ENCODE results near the gene AMER3.

Gene AMER3

GRCh38 chr2:130755256-130756052, at the start of gene AMER3:
Gene AMER3, plus strand, starts transcription at chr2:130755540. Its CDS starts 6,533 bp downstream, at chr2:130762073.
- TF ChIP-seq CREB1 (IDR thresholded peaks at IDR 0.05; ENCODE audit: low read depth) (no peak), CEBPB (IDR thresholded peaks at IDR 0.05) (no peak), ZBTB7A (IDR thresholded peaks at IDR 0.05; ENCODE audit: low read depth) (no peak), USF1 (IDR thresholded peaks at IDR 0.05) (no peak), EP300 (IDR thresholded peaks at IDR 0.05; ENCODE audit: borderline replicate concordance) (no peak), RAD21 (IDR thresholded peaks at IDR 0.05; ENCODE audit: low read depth) (no peak), TCF12 (IDR thresholded peaks at IDR 0.05; ENCODE audit: low read depth) (no peak), TEAD4 (IDR thresholded peaks at IDR 0.05) (no peak)

- TF ChIP-seq REST (IDR thresholded peaks at IDR 0.05; ENCODE audit: low read depth) (no peak), NFIC (IDR thresholded peaks at IDR 0.05) (no peak), EGR1 (IDR thresholded peaks at IDR 0.05) (peak; percentile 71)
These were observed 35.3 kb upstream of the AMER3 start for GRCh38 chr2:130720036-130720435.

- TF ChIP-seq NFIC (IDR thresholded peaks at IDR 0.05) (no peak), TAF1 (IDR thresholded peaks at IDR 0.05; ENCODE audit: low read depth) (no peak), ZBTB7A (IDR thresholded peaks at IDR 0.05; ENCODE audit: low read depth) (no peak), MAX (IDR thresholded peaks at IDR 0.05) (no peak), TCF12 (IDR thresholded peaks at IDR 0.05; ENCODE audit: low read depth) (no peak), EGR1 (IDR thresholded peaks at IDR 0.05) (no peak), FOXM1 (IDR thresholded peaks at IDR 0.05; ENCODE audit: borderline replicate concordance, low read depth) (no peak), CREB1 (IDR thresholded peaks at IDR 0.05; ENCODE audit: low read depth) (no peak), TEAD4 (IDR thresholded peaks at IDR 0.05) (no peak), CEBPB (IDR thresholded peaks at IDR 0.05) (no peak), RAD21 (IDR thresholded peaks at IDR 0.05; ENCODE audit: low read depth) (no peak), EP300 (IDR thresholded peaks at IDR 0.05; ENCODE audit: borderline replicate concordance) (no peak), USF1 (IDR thresholded peaks at IDR 0.05) (no peak), REST (IDR thresholded peaks at IDR 0.05; ENCODE audit: low read depth) (no peak), YY1 (IDR thresholded peaks at IDR 0.05; ENCODE audit: low read depth) (no peak)
These were observed 34.8 kb upstream of the AMER3 start for GRCh38 chr2:130720528-130720927.

GRCh38 chr2:130724455-130724854, 30.9 kb upstream of the AMER3 start:
- TF ChIP-seq MAX (IDR thresholded peaks at IDR 0.05) (no peak), CEBPB (IDR thresholded peaks at IDR 0.05) (no peak), RAD21 (IDR thresholded peaks at IDR 0.05; ENCODE audit: low read depth) (no peak), FOXM1 (IDR thresholded peaks at IDR 0.05; ENCODE audit: borderline replicate concordance, low read depth) (no peak), TCF12 (IDR thresholded peaks at IDR 0.05; ENCODE audit: low read depth) (no peak), ZBTB7A (IDR thresholded peaks at IDR 0.05; ENCODE audit: low read depth) (no peak), TAF1 (IDR thresholded peaks at IDR 0.05; ENCODE audit: low read depth) (no peak), YY1 (IDR thresholded peaks at IDR 0.05; ENCODE audit: low read depth) (no peak), CREB1 (IDR thresholded peaks at IDR 0.05; ENCODE audit: low read depth) (no peak), EGR1 (IDR thresholded peaks at IDR 0.05) (no peak), TEAD4 (IDR thresholded peaks at IDR 0.05) (no peak), NFIC (IDR thresholded peaks at IDR 0.05) (no peak), REST (IDR thresholded peaks at IDR 0.05; ENCODE audit: low read depth) (no peak), EP300 (IDR thresholded peaks at IDR 0.05; ENCODE audit: borderline replicate concordance) (no peak), USF1 (IDR thresholded peaks at IDR 0.05) (no peak)
